ENCODE measurements around the gene VCL. TPM values are rescaled to one million over a fixed set of nuclear protein-coding genes. Genes with fewer than 3 reads are reported as not detected.
A peak's percentile ranks its signal among the peaks of the same experiment; 100 is the strongest.

Gene VCL
- total and polyA plus RNA-seq, 8 donors, result 90.6 to 195 (median 98.2) TPM

DNA sequence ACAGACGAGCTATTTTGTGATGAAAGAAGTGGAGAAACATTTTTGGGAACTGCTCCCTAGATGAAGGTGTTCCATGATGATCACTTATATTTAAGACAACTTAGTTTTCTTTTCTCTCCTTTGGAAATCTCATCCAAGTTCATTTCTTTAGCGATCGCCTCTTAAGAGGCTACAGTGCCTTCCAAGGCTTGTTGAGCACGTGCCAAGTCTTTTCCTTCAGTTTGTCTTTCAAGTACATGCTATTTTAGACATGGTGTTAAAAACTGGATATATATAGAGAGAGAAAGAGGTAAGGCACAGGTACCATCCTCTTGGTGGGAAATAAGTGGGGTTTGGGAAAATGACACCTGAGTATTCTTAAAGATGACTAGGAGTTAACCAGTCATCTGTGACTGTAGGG, 155.8 kb downstream of the VCL start:
- DNase-seq (no peak), ATAC-seq (no peak)
- intact Hi-C loops (cut with DNase I), result no loop called here
- Histone ChIP-seq H3K4me1 (peaks cover 24 to 26% of the 10 kb centered on the region in 2 donors), H3K27me3 (no peaks in the 10 kb centered on the region), H3K36me3 (no peaks in the 10 kb centered on the region), H3K27ac (no peak overlapping the region), H3K4me3 (no peak overlapping the region), H3K9me3 (no peaks in the 10 kb centered on the region)
- TF ChIP-seq, protein P1, sequence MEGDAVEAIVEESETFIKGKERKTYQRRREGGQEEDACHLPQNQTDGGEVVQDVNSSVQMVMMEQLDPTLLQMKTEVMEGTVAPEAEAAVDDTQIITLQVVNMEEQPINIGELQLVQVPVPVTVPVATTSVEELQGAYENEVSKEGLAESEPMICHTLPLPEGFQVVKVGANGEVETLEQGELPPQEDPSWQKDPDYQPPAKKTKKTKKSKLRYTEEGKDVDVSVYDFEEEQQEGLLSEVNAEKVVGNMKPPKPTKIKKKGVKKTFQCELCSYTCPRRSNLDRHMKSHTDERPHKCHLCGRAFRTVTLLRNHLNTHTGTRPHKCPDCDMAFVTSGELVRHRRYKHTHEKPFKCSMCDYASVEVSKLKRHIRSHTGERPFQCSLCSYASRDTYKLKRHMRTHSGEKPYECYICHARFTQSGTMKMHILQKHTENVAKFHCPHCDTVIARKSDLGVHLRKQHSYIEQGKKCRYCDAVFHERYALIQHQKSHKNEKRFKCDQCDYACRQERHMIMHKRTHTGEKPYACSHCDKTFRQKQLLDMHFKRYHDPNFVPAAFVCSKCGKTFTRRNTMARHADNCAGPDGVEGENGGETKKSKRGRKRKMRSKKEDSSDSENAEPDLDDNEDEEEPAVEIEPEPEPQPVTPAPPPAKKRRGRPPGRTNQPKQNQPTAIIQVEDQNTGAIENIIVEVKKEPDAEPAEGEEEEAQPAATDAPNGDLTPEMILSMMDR (IDR thresholded peaks at IDR 0.05), result no peak

DNA sequence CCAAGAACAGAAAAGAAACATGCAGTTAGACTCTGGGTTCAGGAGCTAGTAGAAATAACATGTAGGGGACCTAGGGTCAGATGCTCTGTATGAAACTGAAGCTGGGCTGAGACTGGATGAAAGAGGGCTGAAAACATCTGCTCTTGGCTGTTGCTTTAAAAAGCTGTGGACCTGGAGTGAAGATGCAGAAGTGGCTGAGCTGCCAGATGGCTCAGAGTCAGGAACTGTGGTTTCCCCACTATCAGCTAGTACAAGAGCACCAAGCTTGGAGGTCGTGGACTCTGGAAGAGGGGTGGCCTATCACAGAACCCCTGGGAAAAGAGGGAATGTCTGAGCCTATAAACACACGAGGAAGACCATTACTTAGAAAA, 159.0 kb downstream of the VCL start:
- no peaks in the 10 kb centered on the region for H3K36me3 ChIP-seq
- H3K4me3 ChIP-seq, result no peak overlapping the region
- intact Hi-C loops (cut with DNase I), result no loop called here
- TF ChIP-seq, protein P1 (IDR thresholded peaks at IDR 0.05), result no peak
- H3K9me3 ChIP-seq, result no peaks in the 10 kb centered on the region
- DNase-seq (peak in 1 of 4 donors; percentile 52), ATAC-seq (no peak)
- no peaks in the 10 kb centered on the region for H3K27me3 ChIP-seq
- peaks cover 10 to 15% of the 10 kb centered on the region in 2 donors for H3K4me1 ChIP-seq
- no peak overlapping the region for H3K27ac ChIP-seq

DNA sequence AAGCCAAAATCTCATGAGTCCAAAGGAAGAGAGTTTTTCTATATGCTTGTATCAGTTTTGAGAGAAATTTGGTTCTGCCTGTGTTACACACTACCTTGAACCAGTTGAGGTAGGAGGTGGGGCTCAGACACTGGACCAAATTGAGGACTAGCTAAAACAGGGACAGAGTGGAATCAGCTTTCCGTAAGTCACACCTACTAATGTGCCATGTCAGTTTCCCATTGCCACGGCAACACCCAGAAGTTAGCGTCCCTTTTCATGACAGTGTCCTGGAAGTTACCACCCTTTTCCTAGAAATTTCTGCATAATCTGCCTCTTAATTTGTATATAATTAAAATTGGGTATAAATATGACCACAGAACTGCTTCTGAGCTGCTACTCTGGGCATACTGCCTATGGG, 162.1 kb downstream of the VCL start:
- DNase-seq (no peak), ATAC-seq (no peak)
- Histone ChIP-seq H3K4me3 (no peak overlapping the region), H3K4me1 (peaks cover 7% of the 10 kb centered on the region in 2 donors), H3K27me3 (no peaks in the 10 kb centered on the region), H3K27ac (no peak overlapping the region), H3K36me3 (no peaks in the 10 kb centered on the region), H3K9me3 (no peaks in the 10 kb centered on the region)
- TF ChIP-seq, protein P1 (IDR thresholded peaks at IDR 0.05), result no peak
- intact Hi-C loops (cut with DNase I), result no loop called here

DNA sequence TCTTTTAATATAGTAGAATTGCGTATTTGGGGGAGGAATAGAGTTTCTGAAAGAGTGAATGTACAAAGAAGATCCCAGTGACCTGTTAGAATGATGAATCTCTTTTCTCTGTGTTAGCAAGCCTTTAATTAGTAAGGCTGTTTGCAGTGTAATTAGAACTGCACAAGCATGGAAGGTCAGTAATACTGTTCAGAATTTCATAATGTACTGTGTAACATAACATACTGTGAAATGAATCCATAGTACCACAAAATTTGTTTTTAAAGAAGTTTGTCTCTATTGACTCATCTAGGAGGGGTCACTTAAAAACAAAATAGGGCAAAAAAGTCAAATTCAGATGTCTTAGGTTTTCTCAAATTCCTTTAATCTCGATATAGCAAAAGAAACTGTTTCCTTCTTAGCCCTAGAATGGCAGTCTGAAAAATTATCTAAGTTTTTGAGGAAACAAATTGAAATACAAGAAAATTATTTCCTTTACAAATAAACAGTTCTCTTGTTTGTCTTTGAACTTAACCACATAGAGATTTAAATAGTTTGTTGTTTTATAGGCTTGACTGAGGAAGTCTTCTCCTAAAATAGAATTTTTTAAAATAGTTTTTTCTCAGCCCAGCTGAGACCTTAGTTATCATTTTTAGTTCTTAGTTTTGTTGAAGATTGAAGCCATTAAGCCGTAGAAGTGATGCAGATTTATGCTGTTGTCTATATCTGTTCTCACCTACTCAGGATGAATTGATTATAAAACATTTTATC, 165.6 kb downstream of the VCL start:
- Histone ChIP-seq H3K36me3 (no peaks in the 10 kb centered on the region), H3K27ac (peak overlapping the region in 1 of 2 donors; percentile 21), H3K27me3 (no peaks in the 10 kb centered on the region), H3K4me3 (no peak overlapping the region), H3K4me1 (peaks cover 3 to 32% of the 10 kb centered on the region in 2 donors), H3K9me3 (no peaks in the 10 kb centered on the region)
- intact Hi-C loops (cut with DNase I), result no loop called here
- TF ChIP-seq, protein P1 (IDR thresholded peaks at IDR 0.05), result no peak
- ATAC-seq (no peak), DNase-seq (no peak)

DNA sequence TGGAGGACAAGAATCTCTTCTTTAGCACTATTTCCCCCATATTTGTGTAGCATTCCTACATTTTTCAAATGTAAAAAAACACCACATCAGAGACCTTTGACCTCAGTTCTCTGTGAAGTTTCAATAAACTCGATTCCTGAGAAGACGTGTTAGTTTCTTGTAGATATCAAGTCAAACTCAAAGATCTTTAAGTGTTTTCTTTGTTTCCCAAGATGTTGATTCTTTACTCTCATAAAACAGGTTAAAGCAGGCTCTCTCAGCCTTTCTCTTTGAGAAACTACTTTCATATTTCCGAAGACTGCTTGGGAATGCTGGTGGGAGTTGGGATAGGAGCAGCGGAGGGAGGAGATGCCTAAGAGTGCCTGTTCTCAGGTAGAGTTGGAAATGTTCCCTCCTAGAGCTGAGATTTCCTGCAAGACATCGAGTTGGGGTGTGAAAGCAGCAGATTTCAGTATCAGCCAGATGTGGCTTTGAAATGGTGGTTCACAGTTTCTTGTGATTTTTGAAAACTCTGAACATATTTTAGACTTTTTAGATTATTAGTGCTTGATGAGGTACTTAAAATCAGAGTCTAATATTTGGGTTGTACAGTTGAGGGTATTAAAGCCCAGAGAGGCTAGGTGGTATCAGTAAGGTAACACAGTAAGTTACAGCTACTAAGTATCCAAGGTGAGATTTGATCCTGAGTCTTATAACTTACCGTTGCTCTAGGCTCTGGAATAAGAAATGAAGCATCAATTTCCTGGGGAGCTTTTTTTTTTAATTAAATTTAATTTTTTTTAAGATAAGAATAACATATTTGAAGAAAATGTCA, 167.0 kb downstream of the VCL start:
- H3K27me3 ChIP-seq, result no peaks in the 10 kb centered on the region
- DNase-seq (peak in 1 of 4 donors; percentile 48), ATAC-seq (peak; percentile 80)
- no peak overlapping the region for H3K4me3 ChIP-seq
- no peaks in the 10 kb centered on the region for H3K9me3 ChIP-seq
- intact Hi-C loops (cut with DNase I), result no loop called here
- TF ChIP-seq, protein P1 (IDR thresholded peaks at IDR 0.05), result no peak
- H3K27ac ChIP-seq, result peak overlapping the region; percentile 40 to 70
- H3K36me3 ChIP-seq, result no peaks in the 10 kb centered on the region
- H3K4me1 ChIP-seq, result peaks cover 3 to 42% of the 10 kb centered on the region in 2 donors
